Right ventricle myocardium superior (tissue), 1 donor: ENCODE results near the gene LDB2. TPM values are rescaled to one million over a fixed set of nuclear protein-coding genes. Genes with fewer than 3 reads are reported as not detected.
"Not testable (repeated sequence)": the region's sequence is repeated elsewhere in the genome, so short reads cannot be mapped to it uniquely, and the experiment has no call there.

Experiments
- ATAC-seq: fragments of 200-7000 bp; cut with Tn5 transposase; one replicate; pipeline ENCODE4 v1.9.1; 2020; ENCODE audit warnings: mild to moderate bottlenecking; ENCODE audit not compliant: poor library complexity
- DNase-seq: peaks from one replicate; pipeline ENCODE4 v3.0.0-alpha.2; 2020
- intact Hi-C: fragments of 100-400 bp; cut with DNase I; formaldehyde crosslinking; loops from one replicate; pipeline ENCODE4 v1.11.2; 2022
- total RNA-seq: library from RNA; stranded (reverse); fragmentation: NEBNext Ultra II Directional; extraction: Animal tissue kit (Norgen Biotek cat#: 25700); gene quantifications from one replicate; pipeline ENCODE4 v1.2.1, GENCODE V29; 2021
- donor health status: DM: no; HTN: yes; CAD: no; lungs with severe emphysema.

Gene LDB2
- total RNA-seq, 1 donor from 2014 or later, result 18.5 TPM

DNA sequence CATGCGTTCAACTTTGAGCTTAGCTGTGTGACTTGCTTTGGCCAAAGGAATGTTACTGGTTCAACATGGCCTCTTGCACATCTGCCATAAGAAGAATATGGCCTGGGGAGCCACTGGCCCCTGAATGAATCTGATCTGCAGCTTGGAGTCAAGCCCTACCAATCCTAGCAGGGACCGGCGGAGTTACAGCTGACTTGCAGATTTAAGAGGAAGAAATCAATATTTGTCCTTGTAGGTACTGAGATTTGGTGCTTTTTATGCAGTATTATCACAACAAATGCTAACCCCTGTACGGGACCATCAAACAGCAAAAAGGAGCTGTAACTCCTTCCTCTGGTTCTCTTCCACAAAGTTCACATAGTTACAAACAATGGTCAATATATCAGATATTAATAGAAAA, 252.0 kb downstream of the LDB2 start:
- DNase-seq, result no peak
- intact Hi-C loops, result no loop called here
- no peak for ATAC-seq

DNA sequence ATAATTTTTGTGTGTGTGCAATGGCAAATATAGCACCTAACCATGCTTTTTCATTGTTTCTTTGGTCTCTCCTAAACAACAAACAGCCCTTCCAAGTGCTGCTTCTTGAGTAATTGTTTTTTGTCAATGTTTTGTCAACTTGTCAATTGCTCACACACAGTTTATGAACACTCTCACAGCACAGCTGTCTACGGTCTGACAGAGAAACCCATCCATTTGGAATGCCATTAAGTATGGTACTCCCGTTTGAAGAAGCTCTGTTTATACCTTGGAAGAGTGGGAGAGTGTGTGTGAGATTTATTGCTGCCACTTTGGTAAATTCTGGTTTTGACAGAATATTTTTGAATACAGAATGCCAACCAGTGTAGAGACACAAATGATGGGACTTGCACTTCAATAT, 254.6 kb downstream of the LDB2 start:
- DNase-seq (no peak), ATAC-seq (no peak)
- intact Hi-C loops, result no loop called here

DNA sequence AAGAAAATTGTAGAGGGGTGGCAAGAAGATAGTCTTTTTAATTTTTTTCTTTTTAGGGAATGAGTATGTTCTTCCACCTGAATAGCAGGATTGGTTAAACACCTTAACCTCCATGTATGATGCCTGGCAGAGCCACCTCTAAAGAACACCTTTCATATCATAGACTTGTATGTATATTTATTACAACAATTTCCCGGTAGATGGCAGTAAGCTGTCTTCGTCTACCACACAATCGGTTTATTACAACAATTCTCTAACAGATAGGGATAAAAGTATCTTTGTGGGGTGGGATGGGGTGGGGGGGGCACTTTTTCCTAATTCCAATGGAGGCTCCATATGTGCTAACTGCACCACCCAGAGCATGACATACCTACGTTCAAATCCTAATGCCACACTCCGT, 255.5 kb downstream of the LDB2 start:
- no peak for ATAC-seq
- intact Hi-C loops, result no loop called here
- DNase-seq, result no peak

DNA sequence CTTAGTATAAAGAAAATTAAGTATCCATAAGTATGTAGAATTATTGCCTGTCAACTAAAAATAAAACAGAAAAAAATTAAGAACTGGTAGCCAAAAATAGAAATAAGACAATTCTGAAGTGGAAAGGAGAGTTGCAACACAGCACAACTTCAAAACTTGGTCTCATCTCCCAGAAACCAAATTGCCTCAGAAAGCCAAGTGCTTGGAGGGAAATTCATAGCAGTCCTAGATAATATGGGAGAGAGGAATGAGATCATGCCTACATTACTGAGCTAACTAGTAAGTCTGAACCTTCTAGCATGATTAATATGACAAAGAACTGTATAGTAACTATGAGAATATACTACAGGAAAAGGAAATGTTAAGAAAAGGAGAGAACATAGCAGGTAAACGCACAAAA, 256.5 kb downstream of the LDB2 start:
- intact Hi-C loops, result no loop called here

DNA sequence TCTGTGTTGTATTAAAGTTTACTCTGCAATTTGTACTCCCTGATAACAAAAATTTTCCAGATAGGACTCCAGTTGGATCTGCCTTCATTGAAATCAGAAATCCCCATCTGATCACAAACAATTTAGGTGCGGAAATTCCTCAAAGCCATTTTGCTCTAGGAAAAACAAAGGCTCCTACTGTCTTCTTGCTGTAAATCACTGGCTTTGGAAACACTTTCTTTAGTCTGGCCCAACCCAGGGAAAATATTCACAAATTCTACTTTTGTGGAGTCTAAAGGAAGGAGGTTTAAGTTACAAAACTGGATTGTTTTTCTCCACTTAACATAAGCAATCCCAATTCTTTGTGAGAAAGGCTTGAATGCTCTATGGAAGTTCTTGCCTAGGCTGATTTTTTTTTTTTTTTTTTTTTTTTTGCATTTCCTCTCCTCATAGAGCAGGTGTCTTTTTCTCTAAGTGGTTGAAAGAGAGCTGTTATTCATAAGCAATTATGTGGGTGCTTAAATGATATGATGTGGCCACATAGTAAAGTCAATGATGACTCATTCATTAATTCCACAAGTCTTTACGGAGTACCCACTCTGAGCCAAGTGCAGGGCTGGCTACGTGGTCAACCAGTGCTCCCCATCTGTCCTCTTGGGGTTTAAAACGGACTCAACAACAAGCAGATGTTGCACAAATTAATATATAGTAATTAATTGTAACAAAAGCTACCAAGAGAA, 261.4 kb downstream of the LDB2 start:
- no peak for ATAC-seq
- intact Hi-C loops, result no loop called here
- no peak for DNase-seq

More for the DNA sequence above, 256.5 kb downstream of the LDB2 start:
- DNase-seq (no peak), ATAC-seq (no peak)

DNA sequence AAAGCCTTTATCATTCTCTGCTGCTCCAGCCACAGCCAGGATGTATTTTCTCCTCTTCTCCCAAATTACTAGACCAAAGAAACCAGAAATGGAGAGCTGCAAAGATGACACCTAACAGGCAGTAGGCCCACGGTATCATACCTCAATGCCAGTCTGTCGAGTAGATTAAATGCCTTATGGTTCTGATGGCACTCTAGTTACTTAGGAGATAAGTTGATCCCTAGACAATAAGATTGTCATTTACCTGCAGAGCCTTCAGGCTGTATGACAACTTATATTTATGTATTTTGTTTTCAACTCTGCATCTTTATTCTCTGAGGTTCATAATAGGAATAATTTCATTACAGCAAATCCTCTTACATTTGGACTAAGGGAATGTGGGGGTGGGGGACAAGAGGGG, 262.1 kb downstream of the LDB2 start:
- no peak for ATAC-seq
- intact Hi-C loops, result no loop called here
- no peak for DNase-seq

DNA sequence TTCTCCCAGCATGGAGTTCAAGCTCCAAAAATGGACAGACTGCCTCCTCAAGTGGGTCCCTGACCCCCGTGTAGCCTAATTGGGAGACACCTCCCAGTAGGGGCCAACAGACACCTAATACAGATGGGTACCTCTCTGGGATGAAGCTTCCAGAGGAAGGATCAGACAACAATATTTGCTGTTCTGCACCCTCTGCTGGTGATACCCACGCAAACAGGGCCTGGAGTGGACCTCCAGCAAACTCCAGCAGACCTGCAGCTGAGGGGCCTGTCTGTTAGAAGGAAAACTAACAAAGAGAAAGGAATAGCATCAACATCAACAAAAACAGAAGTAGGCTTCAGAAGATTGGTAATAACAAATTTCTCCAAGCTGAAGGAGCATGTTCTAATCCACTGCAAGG, 269.2 kb downstream of the LDB2 start:
- intact Hi-C loops, DNase-seq, ATAC-seq: not testable (repeated sequence)

DNA sequence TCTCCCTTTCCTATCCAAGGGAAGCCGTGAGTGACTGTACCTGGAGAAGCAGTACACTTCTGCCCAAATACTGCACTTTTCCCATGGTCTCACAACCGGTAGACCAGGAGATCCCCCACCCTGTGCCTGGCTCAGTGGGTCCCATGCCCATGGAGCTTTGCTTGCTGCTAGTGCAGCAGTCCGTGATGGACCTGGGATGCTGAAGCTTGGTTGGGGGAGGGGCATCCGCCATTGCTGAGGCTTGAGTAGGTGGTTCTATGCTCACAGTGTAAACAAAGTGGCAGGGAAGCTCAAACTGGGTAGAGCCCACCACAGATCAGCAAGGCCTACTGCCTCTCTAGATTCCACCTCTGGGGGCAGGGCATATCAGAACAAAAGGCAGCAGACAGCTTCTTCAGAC, 269.6 kb downstream of the LDB2 start:
- not testable (repeated sequence) for DNase-seq, ATAC-seq

DNA sequence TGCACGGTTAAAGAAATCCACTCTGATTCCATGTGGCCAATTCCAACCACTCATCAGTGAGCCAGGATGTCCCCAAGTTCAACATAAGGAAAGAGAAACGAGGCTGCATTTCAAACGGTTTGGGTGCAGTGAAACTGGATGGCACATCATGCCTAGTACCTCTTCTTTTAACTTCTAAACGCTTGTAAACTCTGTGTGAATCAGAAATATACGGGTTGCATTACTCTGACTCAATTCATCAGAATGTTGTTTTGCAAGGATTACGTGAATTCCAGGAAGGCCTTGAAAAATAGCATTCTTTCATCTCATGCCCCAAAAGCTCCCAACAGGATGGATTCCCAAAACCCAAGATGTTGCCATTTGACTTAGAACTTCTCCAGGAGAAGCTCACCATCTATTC, 270.4 kb downstream of the LDB2 start:
- intact Hi-C loops, result no loop called here
- ATAC-seq (no peak), DNase-seq (no peak)

More for the DNA sequence above, 269.6 kb downstream of the LDB2 start:
- intact Hi-C loops, result not testable (repeated sequence)

DNA sequence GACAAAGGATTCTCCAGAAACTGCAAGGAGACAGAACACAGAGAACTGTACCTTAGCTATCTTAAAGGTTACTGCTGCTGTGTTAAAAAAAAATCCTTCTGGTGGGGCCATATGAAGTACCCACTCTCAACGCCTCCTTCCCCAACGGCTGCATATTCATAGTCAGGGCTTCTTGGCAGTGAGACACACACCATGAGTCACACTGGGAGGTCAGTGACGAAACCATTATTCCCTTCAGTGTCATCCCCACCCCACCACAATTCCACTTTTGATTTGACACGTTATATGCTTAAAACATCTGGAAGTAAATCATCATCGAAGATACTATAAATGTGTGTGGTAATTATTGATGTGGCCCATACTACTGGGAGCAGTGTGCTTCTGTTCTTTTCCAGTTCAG, 271.5 kb downstream of the LDB2 start:
- ATAC-seq (peak; percentile 93), DNase-seq (no peak)
- intact Hi-C loops, result no loop called here

DNA sequence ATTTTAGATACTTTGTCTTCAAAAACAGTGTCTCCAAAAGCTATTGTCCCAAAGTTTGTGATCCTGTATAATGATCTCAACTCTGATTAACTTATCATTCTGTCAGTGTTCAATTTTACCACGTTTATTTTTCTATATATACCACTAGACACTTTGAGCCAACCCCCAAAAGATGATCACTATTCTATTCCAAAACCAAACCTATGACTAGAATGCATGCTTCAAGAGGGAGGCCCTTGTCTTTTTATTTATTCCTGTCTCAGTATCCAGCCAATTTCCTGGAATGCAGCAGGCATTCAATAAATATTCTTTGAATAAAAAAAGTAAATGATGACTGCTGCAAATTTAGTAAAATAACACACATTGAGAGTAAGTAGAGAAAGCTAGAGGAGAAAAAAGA, 275.6 kb downstream of the LDB2 start:
- DNase-seq (no peak), ATAC-seq (no peak)
- intact Hi-C loops, result no loop called here

DNA sequence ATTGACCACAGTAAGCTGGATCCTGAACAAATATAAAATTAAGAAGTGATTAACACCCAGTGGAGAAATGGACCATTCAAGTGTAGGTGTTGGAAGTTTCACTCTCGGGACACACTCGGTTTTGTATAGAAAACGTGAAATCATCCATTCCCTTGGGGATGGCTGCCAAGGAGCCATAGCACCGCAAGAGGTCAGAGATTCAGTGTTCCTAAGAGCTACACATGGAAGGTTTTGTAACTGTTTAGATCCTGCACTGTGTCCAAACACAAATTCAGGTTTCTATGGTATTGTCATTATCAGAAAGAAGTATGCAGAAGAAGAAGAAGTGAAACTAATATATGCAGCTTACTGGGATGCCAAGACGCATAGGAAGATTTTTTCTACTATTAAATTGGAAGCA, 281.0 kb downstream of the LDB2 start:
- DNase-seq, result no peak
- no peak for ATAC-seq
- intact Hi-C loops, result no loop called here

DNA sequence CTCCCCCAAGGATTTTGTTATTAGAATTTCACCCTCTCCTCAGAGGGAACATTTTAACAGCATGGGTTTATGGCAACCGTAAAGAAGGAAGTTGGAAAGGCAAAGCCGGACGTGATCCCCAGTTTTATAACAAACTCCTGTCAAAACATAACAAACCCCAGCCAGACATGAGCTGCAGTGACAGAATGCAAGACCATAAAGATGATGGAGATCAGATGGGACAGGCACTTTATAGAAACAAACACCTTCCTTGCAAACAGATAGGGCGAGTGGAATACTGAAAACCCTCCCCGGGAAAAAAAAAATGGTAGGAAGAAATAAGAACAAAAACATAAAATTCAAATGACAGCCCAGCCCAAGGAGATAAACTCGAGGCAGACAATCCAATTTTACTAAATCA, 281.4 kb downstream of the LDB2 start:
- DNase-seq, result no peak
- no peak for ATAC-seq
- intact Hi-C loops, result no loop called here

DNA sequence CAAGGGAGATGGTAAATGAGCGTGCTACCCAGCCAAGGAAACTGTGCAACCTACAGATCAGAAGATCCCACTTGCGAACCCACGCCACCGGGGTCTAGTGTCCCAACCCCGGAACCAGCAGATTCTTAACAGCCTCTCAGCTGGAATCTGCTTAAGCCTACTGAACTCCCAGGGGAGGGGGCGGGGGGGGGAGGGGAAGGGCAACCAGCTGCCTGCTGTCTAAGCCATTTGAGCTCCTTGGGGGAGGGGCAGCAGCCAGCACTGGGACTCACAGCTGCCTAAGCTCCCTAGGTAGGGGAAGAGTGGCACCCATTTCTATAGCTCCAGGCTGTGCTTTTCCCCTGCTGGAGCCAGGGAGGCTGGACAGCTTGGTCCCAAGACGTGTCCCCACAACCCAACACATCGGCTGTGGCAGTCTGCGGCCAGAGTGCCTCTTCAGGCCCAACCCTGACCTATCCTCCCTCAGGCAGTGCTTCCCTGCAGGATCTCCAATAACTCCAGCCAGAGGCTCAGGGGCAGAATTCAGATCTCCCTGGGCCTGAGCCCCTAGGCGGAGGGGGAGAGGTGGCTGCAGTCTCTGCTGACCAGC, 289.2 kb downstream of the LDB2 start:
- no peak for ATAC-seq
- DNase-seq, result no peak
- intact Hi-C loops, result no loop called here

DNA sequence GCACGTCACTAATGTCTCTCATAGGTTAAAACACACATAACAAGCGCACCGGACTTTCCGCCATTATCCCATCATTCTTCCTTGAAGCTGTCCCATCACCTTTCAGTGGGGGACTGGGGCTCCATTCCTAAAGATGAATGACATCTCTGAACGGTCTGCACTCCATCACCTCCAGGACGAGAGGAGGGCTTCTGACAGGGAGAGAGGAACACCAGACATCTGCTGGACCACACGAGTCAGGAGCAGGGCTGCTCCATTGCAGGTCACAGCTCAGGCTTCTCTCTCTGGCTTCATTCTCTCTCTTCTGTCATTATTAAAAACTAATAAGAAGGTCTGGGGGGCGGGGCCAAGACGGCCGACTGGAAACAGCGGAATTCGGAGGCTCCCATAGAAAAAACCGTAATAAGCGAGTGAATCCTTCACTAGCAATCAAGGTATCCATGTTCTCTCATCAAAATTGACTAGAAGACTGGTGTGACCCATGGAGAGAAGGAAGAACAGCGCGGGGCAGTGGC, 289.8 kb downstream of the LDB2 start:
- intact Hi-C loops, result no loop called here
- DNase-seq (no peak), ATAC-seq (no peak)

DNA sequence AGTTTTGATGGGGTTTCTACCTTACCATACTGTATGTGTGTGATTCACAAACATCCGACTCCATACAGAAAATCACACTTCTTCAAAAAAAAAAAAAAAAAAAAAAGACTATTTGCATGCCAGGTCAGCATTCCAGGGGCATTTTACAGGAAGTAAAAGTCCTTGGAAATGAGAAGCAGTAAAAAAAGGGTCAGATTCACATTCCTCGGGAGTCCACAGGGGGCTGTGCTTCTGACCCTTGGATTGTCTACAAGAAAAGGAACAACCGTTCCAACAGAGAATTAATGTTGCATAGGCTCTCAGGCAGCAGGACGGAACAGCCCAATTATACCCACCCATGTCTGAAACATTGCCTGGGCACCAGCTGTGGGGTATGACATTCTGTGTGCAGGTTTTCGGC, 290.3 kb downstream of the LDB2 start:
- DNase-seq (no peak), ATAC-seq (no peak)
- intact Hi-C loops, result no loop called here

DNA sequence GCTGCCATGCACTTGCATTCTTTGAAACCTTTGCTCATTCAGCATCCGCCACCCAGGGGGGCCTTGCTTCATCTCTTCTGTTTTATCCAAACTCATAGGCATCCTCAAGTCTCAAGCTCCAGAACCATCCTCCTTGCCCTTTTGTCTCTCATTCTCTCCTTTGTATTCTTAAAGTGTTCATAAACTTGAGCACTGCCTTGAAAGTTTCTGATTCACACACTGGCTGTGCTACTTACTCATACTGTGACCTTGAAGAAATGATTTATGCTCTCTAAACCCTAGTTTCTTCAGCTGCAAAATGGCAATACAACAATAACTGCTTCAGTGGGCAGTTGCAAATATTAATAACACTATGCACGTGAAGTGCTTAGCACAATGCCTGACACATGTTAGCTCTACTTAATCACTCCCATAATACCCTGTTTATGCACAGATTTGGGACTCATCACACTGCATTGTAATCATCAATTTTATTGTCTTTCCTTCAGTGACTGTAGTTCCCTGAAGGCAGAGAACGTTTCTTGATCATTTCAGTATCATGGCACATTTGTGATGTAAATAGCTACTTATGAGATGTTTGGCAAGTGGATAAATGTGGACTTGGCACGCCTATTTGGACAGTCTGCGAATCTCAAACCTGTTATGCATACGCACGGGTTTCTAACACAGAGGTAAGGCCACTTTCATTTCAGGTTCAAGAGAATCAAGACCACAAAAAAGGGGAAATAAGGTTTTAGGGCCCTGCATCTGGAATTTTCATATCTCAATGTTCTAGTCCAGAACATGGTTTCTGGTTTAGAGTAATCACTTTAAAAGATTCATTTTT, 291.0 kb downstream of the LDB2 start:
- DNase-seq, result no peak
- intact Hi-C loops, result no loop called here
- ATAC-seq, result no peak

DNA sequence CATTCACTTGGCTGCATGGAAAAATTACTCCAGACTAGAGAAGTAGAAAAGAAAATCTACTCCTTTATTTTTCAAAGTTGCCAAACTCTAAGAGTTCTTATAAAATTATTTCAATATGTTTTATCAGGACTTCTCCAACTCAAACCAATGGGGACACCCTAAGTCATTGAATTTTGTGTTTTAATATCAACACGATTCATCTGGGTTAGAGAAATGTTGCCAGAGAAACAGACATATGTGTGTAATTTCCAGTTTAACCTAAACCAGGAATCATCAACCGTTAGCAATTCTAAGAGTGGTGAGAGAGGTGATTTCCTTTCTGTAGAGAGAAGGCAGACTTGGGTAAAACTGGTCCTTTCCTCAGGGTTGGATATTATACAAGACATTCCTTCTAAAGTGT, 291.8 kb downstream of the LDB2 start:
- intact Hi-C loops, result no loop called here
- DNase-seq (no peak), ATAC-seq (no peak)

DNA sequence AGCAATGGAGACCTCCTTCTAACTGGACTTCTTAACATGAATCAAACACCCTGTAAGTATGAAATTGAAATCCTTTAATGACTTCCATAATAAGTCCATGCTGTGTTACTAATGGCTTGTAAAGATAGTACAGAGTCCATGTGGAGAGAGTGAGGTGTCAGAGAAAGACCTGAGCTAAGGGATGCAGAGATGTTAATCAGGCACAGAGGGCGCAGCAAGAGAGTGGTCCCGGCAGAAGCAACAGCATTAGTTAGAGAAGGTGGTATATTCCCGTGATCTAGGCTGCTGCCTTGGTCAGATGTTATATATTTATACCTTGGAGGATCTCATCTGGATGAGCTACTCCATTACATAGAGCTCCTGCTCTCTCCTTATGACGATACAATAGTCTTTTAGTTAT, 295.3 kb downstream of the LDB2 start:
- ATAC-seq (no peak), DNase-seq (no peak)
- intact Hi-C loops, result no loop called here
